Left cardiac atrium (tissue), 4 donors: ENCODE results near the gene IQCE. TPM values are rescaled to one million over a fixed set of nuclear protein-coding genes. Genes with fewer than 3 reads are reported as not detected.
"Not testable (repeated sequence)": the region's sequence is repeated elsewhere in the genome, so short reads cannot be mapped to it uniquely, and the experiment has no call there.

ENCODE experiments used
- ATAC-seq, 2 donors: fragments of 200-7000 bp; cut with Tn5 transposase; one replicate each; pipeline ENCODE4 v1.9.1; 2020; ENCODE audit warnings: mild to moderate bottlenecking in 2 of 2, moderate library complexity in 2 of 2
- DNase-seq: peaks from one replicate; pipeline ENCODE4 v3.0.0-alpha.2; 2020
- intact Hi-C, 2 donors: fragments of 100-400 bp; cut with DNase I; formaldehyde crosslinking; loops; one replicate each; pipeline versions ENCODE4 v1.14.1 to v1.15.1; 2022 to 2023
- total RNA-seq, 2 donors: library from RNA; stranded (reverse); fragmentation: NEBNext Ultra II Directional; extraction: Animal tissue kit (Norgen Biotek cat#: 25700); gene quantifications; one replicate each; pipeline ENCODE4 v1.2.1, GENCODE V29; 2021
- donor health status: DM: no; HTN: yes; CAD: no.
- donor health status: DM: no; HTN: yes; CAD: no; lungs with severe emphysema.
- donor health status: DM: yes; HTN: yes; CAD: no.
- donor health status: Dilated cardiomyopathy.

The IQCE gene
- total RNA-seq, 2 donors from 2014 or later, result 11.5 to 12.0 TPM

- intact Hi-C loops, result loop anchor here in 1 of 2 donors (2.0 kb wide), 1 partner anchor 19 kb away; no protein-coding TSS in a partner anchor
- DNase-seq, result no peak
These were observed 47.1 kb downstream of the IQCE start for GRCh38 chr7:2605608-2606538.

GRCh38 chr7:2606539-2606936, 47.8 kb downstream of the IQCE start:
- intact Hi-C loops, result loop anchor here in 1 of 2 donors (2.0 kb wide), 1 partner anchor 18 kb away; no protein-coding TSS in a partner anchor
- ATAC-seq, result peak in 1 of 2 donors; percentile 20
- DNase-seq, result peak; percentile 51

More at GRCh38 chr7:2605608-2606538, 47.1 kb downstream of the IQCE start:
- no peak for ATAC-seq

DNA sequence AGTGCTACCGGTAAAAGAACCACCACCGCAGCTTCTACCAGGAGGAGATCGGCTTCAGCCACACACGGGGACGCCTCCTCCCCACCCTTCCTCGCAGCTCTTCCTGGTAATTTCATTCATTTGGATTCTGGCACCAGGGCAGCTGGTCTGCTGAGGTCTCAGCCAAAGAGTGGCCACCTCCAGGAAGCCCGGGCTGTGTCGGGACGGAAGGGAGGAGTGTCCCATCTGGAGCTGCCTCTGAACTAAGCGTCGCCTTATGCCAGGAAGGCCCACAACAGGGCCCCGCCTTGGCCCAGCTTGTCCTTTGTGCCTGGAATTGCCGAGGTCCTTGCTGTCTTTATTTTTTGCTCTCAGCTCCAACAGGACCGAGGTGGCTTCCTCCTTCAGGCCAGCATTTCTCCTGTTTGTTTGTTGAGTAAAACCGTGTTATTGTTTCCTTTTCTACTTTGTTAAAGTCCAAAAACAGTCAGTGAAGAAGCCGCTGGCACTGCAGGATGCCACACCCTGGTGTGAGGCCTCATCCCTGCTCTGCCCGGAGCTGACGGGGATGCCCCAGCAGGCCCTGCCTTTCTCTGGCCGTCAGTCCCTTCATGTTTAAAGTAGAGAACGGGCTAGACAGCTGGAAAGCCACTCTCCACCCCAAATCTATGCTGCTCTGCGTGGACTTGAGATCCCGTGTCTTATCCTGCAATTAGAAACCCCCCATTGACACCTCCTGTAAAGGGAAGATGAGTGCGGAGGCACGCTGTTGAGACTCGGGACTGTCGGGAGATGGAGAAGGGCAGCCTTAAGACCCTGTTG, 48.5 kb downstream of the IQCE start:
- ATAC-seq (peak; percentile 70 to 82), DNase-seq (peak; percentile 90)
- intact Hi-C loops, result loop anchor here in 1 of 2 donors (2.0 kb wide), 1 partner anchor 17 kb away; no protein-coding TSS in a partner anchor

GRCh38 chr7:2607923-2608904, 49.4 kb downstream of the IQCE start:
- intact Hi-C loops, result loop anchor here in 1 of 2 donors (2.0 kb wide), 1 partner anchor 17 kb away; no protein-coding TSS in a partner anchor
- peak in 1 of 2 donors; percentile 6 for ATAC-seq
- DNase-seq, result no peak

GRCh38 chr7:2608921-2609411, 50.2 kb downstream of the IQCE start:
- ATAC-seq (no peak), DNase-seq (peak; percentile 31)
- intact Hi-C loops, result no loop called here

- DNase-seq, ATAC-seq, intact Hi-C loops: not testable (repeated sequence)
These were observed 50.9 kb downstream of the IQCE start for GRCh38 chr7:2609646-2610045.

- intact Hi-C loops, result no loop called here
- no peak for ATAC-seq
- DNase-seq, result no peak
These were observed 51.7 kb downstream of the IQCE start for GRCh38 chr7:2610466-2610865.

GRCh38 chr7:2610898-2611297, 52.1 kb downstream of the IQCE start:
- DNase-seq (no peak), ATAC-seq (no peak)
- intact Hi-C loops, result no loop called here

DNA sequence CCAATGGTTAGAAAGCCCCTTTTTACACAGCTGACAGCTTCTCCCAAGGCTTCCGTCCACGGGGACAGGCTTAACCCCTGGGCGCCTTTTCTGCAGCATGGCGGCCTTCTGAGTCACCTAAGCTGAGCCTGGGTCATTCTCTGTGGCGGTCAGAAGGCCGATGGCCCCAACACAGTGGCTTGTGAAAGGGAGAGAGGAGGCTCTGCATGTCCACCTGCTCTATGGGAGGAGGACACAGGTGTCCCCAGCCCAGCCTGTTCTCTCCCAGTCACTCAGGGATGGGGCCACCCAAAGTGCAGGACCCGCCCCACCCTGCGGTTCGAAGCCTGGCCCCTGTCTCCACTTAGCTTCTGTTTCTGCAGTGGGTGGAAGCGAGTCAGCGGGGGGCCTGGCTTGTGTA, 52.6 kb downstream of the IQCE start:
- DNase-seq, result no peak
- intact Hi-C loops, result no loop called here
- ATAC-seq, result no peak

- intact Hi-C loops, result no loop called here
- no peak for DNase-seq
These were observed 53.1 kb downstream of the IQCE start for GRCh38 chr7:2611922-2612321.

GRCh38 chr7:2612445-2613097, 53.8 kb downstream of the IQCE start:
- DNase-seq (no peak), ATAC-seq (no peak)
- intact Hi-C loops, result no loop called here

More at GRCh38 chr7:2611922-2612321, 53.1 kb downstream of the IQCE start:
- no peak for ATAC-seq

GRCh38 chr7:2613098-2613930, 54.5 kb downstream of the IQCE start:
- intact Hi-C loops, result no loop called here
- no peak for DNase-seq
- peak; percentile 7 for ATAC-seq

DNA sequence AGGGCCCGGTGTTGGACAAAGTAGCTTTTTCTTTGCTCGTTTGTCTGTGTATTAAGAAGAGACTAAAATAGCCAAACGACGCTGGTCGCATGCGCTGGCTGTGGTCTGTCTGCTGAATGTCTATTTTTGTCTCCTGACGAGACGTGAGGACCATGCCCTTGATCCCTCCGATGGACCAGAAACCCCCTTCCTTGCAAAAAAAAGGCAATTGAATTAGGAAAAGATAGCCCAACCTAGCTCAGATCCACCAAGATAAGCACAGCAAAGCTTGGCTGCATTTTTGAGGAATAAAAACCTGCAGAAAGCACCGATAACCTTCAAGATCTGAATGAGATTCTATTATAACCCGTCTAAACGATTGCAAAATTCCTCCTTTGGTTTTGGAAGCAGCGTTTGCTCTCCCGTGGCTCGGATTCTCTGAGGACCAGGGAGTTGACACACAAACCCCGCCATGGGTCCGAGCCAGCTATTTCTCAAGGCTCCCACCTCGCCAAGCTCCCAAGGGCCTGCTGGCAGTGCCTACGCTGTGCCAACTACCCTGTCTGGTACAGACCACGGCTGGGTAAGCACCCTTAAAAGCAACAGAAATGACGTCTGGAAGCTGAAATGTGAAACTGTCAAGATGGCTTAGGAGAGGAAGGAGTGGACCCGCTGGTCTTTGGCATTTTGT, 55.3 kb downstream of the IQCE start:
- peak; percentile 61 for DNase-seq
- intact Hi-C loops, result no loop called here

DNA sequence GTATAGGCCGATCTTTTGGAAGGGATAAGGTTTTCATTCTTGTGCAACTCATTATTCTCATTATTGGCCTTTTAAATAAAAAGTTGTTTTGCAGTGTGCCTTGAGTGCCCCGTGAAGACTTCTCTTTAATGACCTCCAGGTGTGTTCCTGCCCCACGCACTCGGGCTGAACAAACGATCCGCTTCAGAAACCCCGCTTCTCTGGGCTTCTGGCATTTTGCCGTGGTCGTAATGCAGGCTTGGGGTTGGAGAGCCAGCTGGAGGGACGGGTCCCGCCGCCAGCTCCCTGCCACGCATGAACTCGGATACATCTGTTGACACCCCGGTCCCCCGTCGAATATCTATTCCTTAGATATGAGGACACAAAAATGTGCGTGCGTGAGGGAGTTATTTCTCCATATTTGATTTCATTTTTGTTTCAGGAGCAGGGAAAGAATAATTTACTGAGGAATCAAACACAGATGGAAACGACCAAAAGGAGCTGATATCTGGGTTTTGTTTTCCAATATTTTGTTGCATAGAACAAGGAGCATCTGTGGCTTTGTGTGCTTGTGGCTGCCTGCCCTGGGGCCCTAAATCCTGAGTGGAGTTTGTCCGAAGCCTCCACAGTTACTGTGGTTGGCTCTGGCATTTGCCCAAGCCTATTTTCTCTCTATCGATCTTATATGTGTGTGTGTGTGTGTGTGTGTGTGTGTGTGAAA, 56.0 kb downstream of the IQCE start:
- ATAC-seq (no peak), DNase-seq (no peak)
- intact Hi-C loops, result no loop called here

More for the DNA sequence above, 55.3 kb downstream of the IQCE start:
- peak; percentile 36 to 57 for ATAC-seq

DNA sequence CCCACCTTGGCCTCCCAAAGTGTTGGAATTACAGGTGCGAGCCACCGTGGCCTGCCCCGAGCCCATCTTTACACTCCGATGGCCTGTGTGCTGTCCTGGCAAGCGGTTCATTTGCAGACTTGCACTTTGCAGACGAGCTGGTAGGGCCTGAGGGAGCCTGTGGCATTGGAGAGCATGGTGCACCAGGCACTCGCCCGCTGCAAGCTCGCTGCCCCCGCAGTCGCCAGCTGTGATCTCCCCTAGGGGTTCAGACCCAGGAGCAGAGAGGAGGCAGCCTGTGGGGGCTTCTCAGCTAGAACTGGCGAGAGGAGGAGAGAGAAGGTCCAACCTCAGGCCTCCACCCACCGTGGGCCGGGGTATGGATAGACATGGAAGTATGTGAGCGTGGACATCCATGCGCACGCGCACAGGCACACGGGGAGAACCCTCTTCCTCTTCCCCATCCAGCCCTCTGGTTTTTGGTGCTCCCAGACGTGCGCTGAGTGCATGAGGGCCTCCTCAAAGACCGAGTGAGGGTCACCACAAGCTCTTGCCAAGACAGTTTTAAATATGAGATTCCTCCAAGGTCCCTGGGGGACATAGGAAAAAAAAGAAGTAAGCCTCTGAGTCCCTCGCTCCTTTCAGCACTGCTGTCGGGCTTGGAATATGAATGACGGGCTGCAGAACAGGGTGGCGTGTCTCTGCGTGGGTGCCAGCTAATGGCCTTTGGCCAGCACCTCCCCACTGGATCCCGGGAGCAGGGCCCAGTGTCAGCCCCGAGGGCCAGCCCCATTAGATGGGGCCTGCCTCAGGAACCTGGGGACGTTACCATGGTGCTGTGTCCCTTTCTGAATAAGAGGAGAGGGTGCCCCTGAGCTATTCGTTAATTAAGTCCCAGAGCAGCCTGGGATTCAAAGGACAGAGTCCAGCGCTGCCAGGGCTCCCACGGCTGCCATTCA, 57.9 kb downstream of the IQCE start:
- intact Hi-C loops, result no loop called here
- ATAC-seq (no peak), DNase-seq (no peak)
